Kidney (tissue), 14 donors: ENCODE data around the gene ATXN7L1. TPM values are rescaled to one million over a fixed set of nuclear protein-coding genes. Genes with fewer than 3 reads are reported as not detected.

Source experiments
- DNase-seq, 5 donors: peaks; one replicate each; pipeline ENCODE4 v3.0.0-alpha.2; 2013 to 2020
- FAIRE-seq: peaks from 2 replicates; lab custom pipeline; 2012; peaks lifted over from hg19 to GRCh38; lab: Jason Lieb, UNC
- H3K27ac ChIP-seq, 2 donors: one replicate each; pipeline ENCODE4 v1.7.0; 2013; ENCODE audit warnings: low read depth in 2 of 2, low read length in 2 of 2, inconsistent platforms in 1 of 2
- H3K27me3 ChIP-seq: one replicate; pipeline ENCODE4 v1.7.1; 2013; ENCODE audit warnings: low read length, inconsistent platforms; ENCODE audit not compliant: control insufficient read depth, insufficient read depth
- H3K36me3 ChIP-seq, 3 donors: one replicate each; pipeline versions ENCODE4 v1.7.0 to v1.7.1; 2013; ENCODE audit warnings: low read length in 3 of 3, control low read depth in 1 of 3, inconsistent platforms in 1 of 3; ENCODE audit not compliant: insufficient read depth in 3 of 3, control insufficient read depth in 2 of 3
- H3K4me1 ChIP-seq, 3 donors: one replicate each; pipeline versions ENCODE4 v1.7.0 to v1.7.1; 2013; ENCODE audit warnings: low read length in 3 of 3, inconsistent platforms in 1 of 3, low read depth in 1 of 3; ENCODE audit not compliant: control insufficient read depth in 2 of 3, insufficient read depth in 2 of 3
- H3K4me3 ChIP-seq, 3 donors: one replicate each; pipeline versions ENCODE4 v1.7.0 to v1.8.1; 2013; ENCODE audit warnings: low read length in 3 of 3, control low read depth in 1 of 3, inconsistent platforms in 1 of 3
- H3K9ac ChIP-seq, 3 donors: one replicate each; pipeline versions ENCODE4 v1.7.0 to v1.7.1; 2013; ENCODE audit warnings: low read length in 3 of 3, control low read depth in 1 of 3, inconsistent platforms in 1 of 3
- H3K9me3 ChIP-seq, 3 donors: one replicate each; pipeline versions ENCODE4 v1.7.0 to v1.7.1; 2013; ENCODE audit warnings: low read length in 3 of 3, control low read depth in 1 of 3, inconsistent platforms in 1 of 3; ENCODE audit not compliant: control insufficient read depth in 2 of 3, insufficient read depth in 1 of 3
- CTCF ChIP-seq: IDR thresholded peaks from 3 replicates; pipeline ENCODE4 v1.5.1; 2012; ENCODE audit warnings: mild to moderate bottlenecking, moderate library complexity, borderline replicate concordance; ENCODE audit not compliant: insufficient read depth; ENCODE audit errors: extremely low read depth
- intact Hi-C: fragments of 100-400 bp; cut with DNase I; formaldehyde crosslinking; loops from one replicate; pipeline ENCODE4 v1.11.1; 2022
- polyA plus RNA-seq: library from polyadenylated mRNA; stranded (reverse); fragments of 350-450 nt; fragmentation: Illumina TruSeq; extraction: RNeasy Lipid Tissue Mini Kit (QIAGEN cat#74804); gene quantifications from one replicate; pipeline ENCODE4 v1.2.3, GENCODE V29; 2014; ENCODE audit warnings: low read depth, low replicate concordance; ENCODE audit not compliant: insufficient read depth
- total RNA-seq: library from RNA; stranded (reverse); fragmentation: NEBNext Ultra II Directional; extraction: Animal tissue kit (Norgen Biotek cat#: 25700); gene quantifications from one replicate; pipeline ENCODE4 v1.2.1, GENCODE V29; 2021
- donor health status: control.
- donor health status: control.
- donor health status: control.
- donor health status: control.
- donor health status: control.
- donor health status: DM: yes; HTN: yes; CAD: no.
- donor health status: Normal renal cell carcinoma (clear cell type).

Gene ATXN7L1
- total and polyA plus RNA-seq, 2 donors from 2014 or later, result 12.5 to 18.5 TPM

GRCh38 chr7:105857009-105857952 is 19.1 kb downstream of the ATXN7L1 start:
- Histone ChIP-seq H3K4me1 (peaks cover 0 to 3% (median 0%) of the 10 kb centered on the region in 3 donors), H3K9ac (no peak overlapping the region), H3K27ac (no peak overlapping the region), H3K36me3 (no peaks in the 10 kb centered on the region), H3K9me3 (no peaks in the 10 kb centered on the region), H3K4me3 (no peak overlapping the region), H3K27me3 (no peaks in the 10 kb centered on the region)
- FAIRE-seq, result no peak
- DNase-seq, result no peak
- TF ChIP-seq CTCF, result no peak
- intact Hi-C loops, result no loop called here

- H3K27ac ChIP-seq, result no peak overlapping the region
- no peak overlapping the region for H3K4me3 ChIP-seq
- TF ChIP-seq CTCF, result no peak
- intact Hi-C loops, result no loop called here
- H3K9me3 ChIP-seq, result no peaks in the 10 kb centered on the region
- DNase-seq (peak in 2 of 5 donors; percentile 36 to 65), FAIRE-seq (no peak)
- no peaks in the 10 kb centered on the region for H3K36me3 ChIP-seq
- no peaks in the 10 kb centered on the region for H3K27me3 ChIP-seq
- peaks cover 0 to 3% (median 0%) of the 10 kb centered on the region in 3 donors for H3K4me1 ChIP-seq
- no peak overlapping the region for H3K9ac ChIP-seq
Measured at GRCh38 chr7:105854498-105854897, 21.9 kb downstream of the ATXN7L1 start.

- no peak overlapping the region for H3K4me3 ChIP-seq
- intact Hi-C loops, result no loop called here
- H3K27ac ChIP-seq, result no peak overlapping the region
- no peak for TF ChIP-seq CTCF
- H3K36me3 ChIP-seq, result no peaks in the 10 kb centered on the region
- H3K4me1 ChIP-seq, result peaks cover 0 to 3% (median 0%) of the 10 kb centered on the region in 3 donors
- H3K27me3 ChIP-seq, result no peaks in the 10 kb centered on the region
- peak in 4 of 5 donors; percentile 58 to 89 (median 69) for DNase-seq
- H3K9me3 ChIP-seq, result no peaks in the 10 kb centered on the region
- H3K9ac ChIP-seq, result no peak overlapping the region
- no peak for FAIRE-seq
Measured at GRCh38 chr7:105853931-105854419, 22.4 kb downstream of the ATXN7L1 start.
